Measurements from ENCODE around the gene C19orf81.

DNA sequence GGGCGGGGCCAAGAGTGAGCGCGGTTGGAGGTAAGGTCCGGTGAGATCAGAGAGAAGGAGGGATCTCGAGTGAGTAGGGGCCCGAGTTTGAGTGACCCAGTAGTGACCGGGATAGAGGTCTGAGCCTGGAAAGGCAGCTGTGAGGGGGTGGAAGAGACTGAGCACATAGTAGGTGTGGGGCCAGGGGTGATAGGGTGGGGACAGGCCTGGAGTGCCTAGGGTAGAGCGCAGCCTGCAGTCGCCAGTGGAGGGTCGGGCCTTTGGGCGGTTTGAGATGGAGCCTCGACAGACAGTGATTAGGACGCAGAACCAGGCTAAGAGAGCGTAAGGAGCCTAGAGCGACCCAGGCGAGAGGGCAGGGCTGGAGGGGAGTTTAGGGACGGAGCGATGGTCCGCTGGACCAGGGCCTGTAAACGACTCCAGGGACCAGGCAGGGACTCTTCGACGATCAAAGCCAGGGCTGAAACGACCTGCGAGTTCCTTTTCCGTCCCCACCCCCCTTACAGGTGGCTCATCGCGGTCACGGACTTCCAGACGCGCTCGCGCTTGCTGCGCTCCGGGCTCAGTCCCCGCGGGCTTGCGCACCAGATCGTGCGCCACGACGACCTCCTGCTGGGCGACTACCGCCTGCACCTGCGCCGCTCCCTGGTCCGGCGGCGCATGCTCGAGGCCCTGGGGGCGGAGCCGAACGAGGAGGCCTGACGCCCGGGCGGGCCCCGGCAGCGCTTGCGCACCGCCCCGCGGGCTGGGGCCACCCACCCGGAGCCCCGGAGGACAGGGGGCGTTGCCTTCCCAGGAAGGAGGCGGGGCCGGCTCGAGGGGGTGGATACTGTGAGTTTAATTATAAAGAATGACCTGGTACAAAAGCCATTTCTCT is 9.4 kb downstream of the C19orf81 start:
- TF ChIP-seq CTCF (IDR thresholded peaks at IDR 0.05) (no peak), POLR2A (IDR thresholded peaks at IDR 0.05) (peak in 1 of 2 donors; percentile 6)
